Right lobe of liver (tissue), 4 donors: ENCODE measurements around the gene PRPF19.

Experiments used
- CTCF ChIP-seq, 4 donors: fragments of 200-600 bp in 3 of 4; fragments of 450-650 bp in 1 of 4; IDR thresholded peaks; one replicate each; pipeline versions ENCODE4 v1.5.1 to v1.8.0; 2016 to 2022; ENCODE audit warnings: antibody characterized with exemption in 4 of 4, mild to moderate bottlenecking in 2 of 4
- POLR2A ChIP-seq: fragments of 450-650 bp; IDR thresholded peaks from one replicate; pipeline ENCODE4 v1.6.1; 2017; ENCODE audit warnings: antibody characterized with exemption, mild to moderate bottlenecking
- donor health status: DM: no; HTN: no; CAD: no.
- donor health status: DM: no; HTN: no; CAD: no.
- donor health status: DM: no; HTN: yes; CAD: no.

GRCh38 chr11:60910281-60910687 is 3.9 kb upstream of the PRPF19 start:
- TF ChIP-seq CTCF (IDR thresholded peaks at IDR 0.05) (no peak), POLR2A (no peak)
